Natural killer cell (primary cell): ENCODE measurements around the gene NAIF1. TPM values are rescaled to one million over a fixed set of nuclear protein-coding genes. Genes with fewer than 3 reads are reported as not detected.

Experiments used
- ATAC-seq, 3 donors: fragments of 150-1000 bp in 2 of 3; fragments of 200-7000 bp in 1 of 3; cut with Tn5 transposase; 1 replicate in 1 of 3; 2 replicates in 2 of 3; pipeline ENCODE4 v1.10.0; 2021; ENCODE audit warnings: mild to moderate bottlenecking in 2 of 3, moderate library complexity in 2 of 3
- DNase-seq, 2 donors: peaks; one replicate each; pipeline versions ENCODE4 v3.0.0 to v3.0.0-alpha.2; 2013 to 2021; ENCODE audit warnings: mixed read lengths in 1 of 2
- H3K27ac ChIP-seq: one replicate; pipeline ENCODE4 v1.5.1; 2013; ENCODE audit warnings: mild to moderate bottlenecking, low read length
- H3K27me3 ChIP-seq: one replicate; pipeline ENCODE4 v1.6.1; 2013; ENCODE audit warnings: low read length; ENCODE audit not compliant: control insufficient read depth, insufficient read depth
- H3K36me3 ChIP-seq: one replicate; pipeline ENCODE4 v1.6.1; 2013; ENCODE audit warnings: low read length; ENCODE audit not compliant: control insufficient read depth, insufficient read depth
- H3K4me1 ChIP-seq: one replicate; pipeline ENCODE4 v1.6.1; 2013; ENCODE audit warnings: low read length; ENCODE audit not compliant: control insufficient read depth, insufficient read depth
- H3K4me3 ChIP-seq: one replicate; pipeline ENCODE4 v1.5.1; 2013; ENCODE audit warnings: low read length
- H3K9me3 ChIP-seq: one replicate; pipeline ENCODE4 v1.6.1; 2013; ENCODE audit warnings: low read length; ENCODE audit not compliant: control insufficient read depth, insufficient read depth
- H3K27ac Mint-ChIP-seq, 2 donors: one replicate each; pipeline ENCODE4 v1.8.0; 2022; ENCODE audit warnings: mild to moderate bottlenecking in 2 of 2, mixed read lengths in 2 of 2, moderate library complexity in 1 of 2
- H3K27me3 Mint-ChIP-seq, 2 donors: one replicate each; pipeline ENCODE4 v1.8.0; 2022; ENCODE audit warnings: low read depth in 2 of 2, mixed read lengths in 2 of 2
- H3K36me3 Mint-ChIP-seq: one replicate; pipeline ENCODE4 v1.8.0; 2022; ENCODE audit warnings: mixed read lengths
- H3K4me1 Mint-ChIP-seq, 2 donors: one replicate each; pipeline ENCODE4 v1.8.0; 2022; ENCODE audit warnings: mixed read lengths in 2 of 2
- H3K4me3 Mint-ChIP-seq: one replicate; pipeline ENCODE4 v1.8.0; 2022; ENCODE audit warnings: mild to moderate bottlenecking, moderate library complexity, mixed read lengths
- H3K9me3 Mint-ChIP-seq, 2 donors: one replicate each; pipeline ENCODE4 v1.8.0; 2022; ENCODE audit warnings: mixed read lengths in 2 of 2
- WGBS: methylation state at CpG from one replicate; pipeline ENCODE4 v1.1.7; 2013; ENCODE audit warnings: missing lambda C conversion rate; ENCODE audit not compliant: insufficient coverage; 5-methylcytosine and 5-hydroxymethylcytosine counted together
- intact Hi-C: fragments of 100-400 bp; cut with micrococcal nuclease; formaldehyde crosslinking; loops from one replicate; pipeline ENCODE4 v1.14.2; 2022
- total RNA-seq, 4 donors: library from RNA; stranded (reverse); fragments of 120-200 nt in 1 of 4; gene quantifications; one replicate each; pipeline versions ENCODE4 v1.2.3 to v1.2.4, GENCODE V29; 2013 to 2022
- TF ChIP-seq, protein P1 (sequence below): fragments of 200-600 bp; IDR thresholded peaks from one replicate; pipeline ENCODE4 v1.8.0; 2022; ENCODE audit warnings: antibody characterized with exemption

Gene NAIF1
- total RNA-seq, 3 donors from 2014 or later (not counting 1 experiment from before 2014, with no cell fraction given) = 11.9 to 12.6 (median 12.1) TPM

GRCh38 chr9:128061275-128061960, 5.7 kb downstream of the NAIF1 start:
- Histone ChIP-seq H3K27me3 (no peaks in the 10 kb centered on the region), H3K4me3 (no peak overlapping the region), H3K4me1 (peaks cover 56% of the 10 kb centered on the region), H3K9me3 (no peaks in the 10 kb centered on the region), H3K27ac (peak overlapping the region; percentile 69), H3K36me3 (peaks cover 9% of the 10 kb centered on the region)
- Mint-ChIP-seq H3K27me3 (no peaks in the 10 kb centered on the region), H3K9me3 (no peaks in the 10 kb centered on the region), H3K27ac (peak overlapping the region; percentile 83 to 88), H3K4me1 (peaks cover 28 to 30% of the 10 kb centered on the region in 2 donors), H3K4me3 (peak overlapping the region; percentile 67), H3K36me3 (no peaks in the 10 kb centered on the region)
- peak; percentile 35 to 60 (median 50) for ATAC-seq
- 13% methylated on average over 13 of the region's 13 CpGs for WGBS
- intact Hi-C loops = loop anchor here (10.0 kb wide), 1 partner anchor 287 kb away; the partner anchor contains the start of gene SH2D3C
- peak in 1 of 2 donors; percentile 41 for DNase-seq
- TF ChIP-seq, protein P1, sequence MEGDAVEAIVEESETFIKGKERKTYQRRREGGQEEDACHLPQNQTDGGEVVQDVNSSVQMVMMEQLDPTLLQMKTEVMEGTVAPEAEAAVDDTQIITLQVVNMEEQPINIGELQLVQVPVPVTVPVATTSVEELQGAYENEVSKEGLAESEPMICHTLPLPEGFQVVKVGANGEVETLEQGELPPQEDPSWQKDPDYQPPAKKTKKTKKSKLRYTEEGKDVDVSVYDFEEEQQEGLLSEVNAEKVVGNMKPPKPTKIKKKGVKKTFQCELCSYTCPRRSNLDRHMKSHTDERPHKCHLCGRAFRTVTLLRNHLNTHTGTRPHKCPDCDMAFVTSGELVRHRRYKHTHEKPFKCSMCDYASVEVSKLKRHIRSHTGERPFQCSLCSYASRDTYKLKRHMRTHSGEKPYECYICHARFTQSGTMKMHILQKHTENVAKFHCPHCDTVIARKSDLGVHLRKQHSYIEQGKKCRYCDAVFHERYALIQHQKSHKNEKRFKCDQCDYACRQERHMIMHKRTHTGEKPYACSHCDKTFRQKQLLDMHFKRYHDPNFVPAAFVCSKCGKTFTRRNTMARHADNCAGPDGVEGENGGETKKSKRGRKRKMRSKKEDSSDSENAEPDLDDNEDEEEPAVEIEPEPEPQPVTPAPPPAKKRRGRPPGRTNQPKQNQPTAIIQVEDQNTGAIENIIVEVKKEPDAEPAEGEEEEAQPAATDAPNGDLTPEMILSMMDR = no peak

GRCh38 chr9:128059365-128059983, 7.6 kb downstream of the NAIF1 start:
- Histone ChIP-seq H3K4me3 (no peak overlapping the region), H3K4me1 (peaks cover 44% of the 10 kb centered on the region), H3K36me3 (peaks cover 9% of the 10 kb centered on the region), H3K9me3 (no peaks in the 10 kb centered on the region), H3K27me3 (no peaks in the 10 kb centered on the region), H3K27ac (no peak overlapping the region)
- no peaks in the 10 kb centered on the region for H3K27me3 Mint-ChIP-seq
- intact Hi-C loops = no loop called here
- H3K9me3 Mint-ChIP-seq = no peaks in the 10 kb centered on the region
- WGBS = 94% methylated on average over 6 of the region's 6 CpGs
- no peaks in the 10 kb centered on the region for H3K36me3 Mint-ChIP-seq
- peaks cover 10 to 16% of the 10 kb centered on the region in 2 donors for H3K4me1 Mint-ChIP-seq
- ATAC-seq (no peak), DNase-seq (no peak)
- no peak overlapping the region for H3K4me3 Mint-ChIP-seq
- H3K27ac Mint-ChIP-seq = no peak overlapping the region
- TF ChIP-seq, protein P1 = no peak

GRCh38 chr9:128057724-128058409, 9.3 kb downstream of the NAIF1 start:
- DNase-seq (no peak), ATAC-seq (no peak)
- Mint-ChIP-seq H3K9me3 (no peaks in the 10 kb centered on the region), H3K36me3 (no peaks in the 10 kb centered on the region), H3K27ac (no peak overlapping the region), H3K27me3 (peaks cover 0 to 2% of the 10 kb centered on the region in 2 donors), H3K4me3 (no peak overlapping the region), H3K4me1 (peaks cover 15 to 16% of the 10 kb centered on the region in 2 donors)
- H3K27ac ChIP-seq = no peak overlapping the region
- H3K4me3 ChIP-seq = no peak overlapping the region
- 91% methylated on average over 8 of the region's 8 CpGs for WGBS
- H3K27me3 ChIP-seq = no peaks in the 10 kb centered on the region
- peaks cover 4% of the 10 kb centered on the region for H3K36me3 ChIP-seq
- TF ChIP-seq, protein P1 = no peak
- intact Hi-C loops = no loop called here
- H3K9me3 ChIP-seq = no peaks in the 10 kb centered on the region
- H3K4me1 ChIP-seq = peaks cover 33% of the 10 kb centered on the region
